Hepatocyte (in vitro differentiated cells): ENCODE measurements around the gene DMAC2.

ENCODE experiments used
- EZH2 ChIP-seq: fragments of 200-600 bp; sonication (generic); IDR thresholded peaks from 2 replicates; pipeline ENCODE4 v1.6.1; 2016; ENCODE audit warnings: antibody characterized with exemption, mild to moderate bottlenecking, borderline replicate concordance
- EZH2phosphoT487 ChIP-seq: fragments of 200-600 bp; sonication (generic); IDR thresholded peaks from one replicate; pipeline ENCODE4 v1.6.1; 2018; ENCODE audit warnings: antibody characterized with exemption, mild to moderate bottlenecking, low read depth, moderate library complexity; ENCODE audit not compliant: unreplicated experiment, severe bottlenecking
- TF ChIP-seq, protein P1 (sequence below): fragments of 200-600 bp; sonication (generic); IDR thresholded peaks from 2 replicates; pipeline ENCODE4 v1.5.1; 2016; ENCODE audit warnings: antibody characterized with exemption, mild to moderate bottlenecking; ENCODE audit not compliant: poor library complexity

DNA sequence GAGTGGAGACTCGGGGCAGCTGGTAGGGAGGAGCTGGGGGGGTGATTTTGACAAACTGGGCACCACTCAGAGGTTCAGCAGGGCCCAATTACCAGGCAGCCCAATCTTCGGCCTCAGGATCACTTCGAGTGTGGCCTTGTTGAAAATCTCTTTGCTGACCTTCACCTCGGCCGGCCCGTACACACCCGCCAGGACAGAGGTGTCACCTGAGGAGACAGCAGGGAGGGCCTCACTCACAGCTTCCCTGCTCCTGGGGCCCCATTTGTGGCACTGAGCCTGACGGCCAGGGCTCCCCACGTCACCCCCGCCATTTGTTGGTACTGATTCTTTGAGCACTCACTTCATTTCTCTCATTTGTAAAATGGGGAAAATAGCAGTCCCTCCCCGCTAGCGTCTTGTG is 46.9 kb downstream of the DMAC2 start:
- TF ChIP-seq, protein P1, sequence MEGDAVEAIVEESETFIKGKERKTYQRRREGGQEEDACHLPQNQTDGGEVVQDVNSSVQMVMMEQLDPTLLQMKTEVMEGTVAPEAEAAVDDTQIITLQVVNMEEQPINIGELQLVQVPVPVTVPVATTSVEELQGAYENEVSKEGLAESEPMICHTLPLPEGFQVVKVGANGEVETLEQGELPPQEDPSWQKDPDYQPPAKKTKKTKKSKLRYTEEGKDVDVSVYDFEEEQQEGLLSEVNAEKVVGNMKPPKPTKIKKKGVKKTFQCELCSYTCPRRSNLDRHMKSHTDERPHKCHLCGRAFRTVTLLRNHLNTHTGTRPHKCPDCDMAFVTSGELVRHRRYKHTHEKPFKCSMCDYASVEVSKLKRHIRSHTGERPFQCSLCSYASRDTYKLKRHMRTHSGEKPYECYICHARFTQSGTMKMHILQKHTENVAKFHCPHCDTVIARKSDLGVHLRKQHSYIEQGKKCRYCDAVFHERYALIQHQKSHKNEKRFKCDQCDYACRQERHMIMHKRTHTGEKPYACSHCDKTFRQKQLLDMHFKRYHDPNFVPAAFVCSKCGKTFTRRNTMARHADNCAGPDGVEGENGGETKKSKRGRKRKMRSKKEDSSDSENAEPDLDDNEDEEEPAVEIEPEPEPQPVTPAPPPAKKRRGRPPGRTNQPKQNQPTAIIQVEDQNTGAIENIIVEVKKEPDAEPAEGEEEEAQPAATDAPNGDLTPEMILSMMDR: no peak
- TF ChIP-seq EZH2phosphoT487 (no peak), EZH2 (no peak)
